GM12892 (cell line): ENCODE measurements around the gene SEC31A.
"Not testable (repeated sequence)": the region's sequence is repeated elsewhere in the genome, so short reads cannot be mapped to it uniquely, and the experiment has no call there.

Experiments
- DNase-seq: peaks from one replicate; pipeline ENCODE4 v3.0.0; 2011; ENCODE audit not compliant: insufficient read length
- FAIRE-seq: peaks from 2 replicates; lab custom pipeline; 2011; peaks lifted over from hg19 to GRCh38; lab: Jason Lieb, UNC
- POLR2A ChIP-seq: IDR thresholded peaks from 2 replicates; pipeline ENCODE4 v1.6.1; 2011; ENCODE audit warnings: low read depth, low read length, control low read depth
- POLR2AphosphoS5 ChIP-seq: IDR thresholded peaks from 2 replicates; pipeline ENCODE4 v1.6.1; 2011; ENCODE audit warnings: low read depth, low read length, control low read depth
- TAF1 ChIP-seq: IDR thresholded peaks from 2 replicates; pipeline ENCODE4 v1.6.1; 2011; ENCODE audit warnings: low read depth, mild to moderate bottlenecking, control low read depth, low read length, borderline replicate concordance

The SEC31A gene

GRCh38 chr4:82818664-82819662 lies 72.0 kb downstream of the SEC31A start:
- no peak for FAIRE-seq
- TF ChIP-seq POLR2AphosphoS5: no peak
- no peak for TF ChIP-seq TAF1
- TF ChIP-seq POLR2A: no peak
- no peak for DNase-seq

GRCh38 chr4:82816874-82817273 lies 74.1 kb downstream of the SEC31A start:
- DNase-seq, FAIRE-seq: not testable (repeated sequence)

GRCh38 chr4:82814034-82814433 lies 76.9 kb downstream of the SEC31A start:
- no peak for DNase-seq
- FAIRE-seq: no peak
- TF ChIP-seq TAF1: no peak
- TF ChIP-seq POLR2AphosphoS5: no peak
- no peak for TF ChIP-seq POLR2A

- FAIRE-seq: no peak
- no peak for DNase-seq
Measured at GRCh38 chr4:82811838-82812341, 79.1 kb downstream of the SEC31A start.

GRCh38 chr4:82811392-82811791 lies 79.6 kb downstream of the SEC31A start:
- TF ChIP-seq POLR2AphosphoS5 (no peak), POLR2A (no peak), TAF1 (no peak)
- DNase-seq (no peak), FAIRE-seq (no peak)

More at GRCh38 chr4:82811838-82812341, 79.1 kb downstream of the SEC31A start:
- TF ChIP-seq POLR2AphosphoS5 (no peak), TAF1 (no peak), POLR2A (no peak)

GRCh38 chr4:82810176-82810575 lies 80.8 kb downstream of the SEC31A start:
- TF ChIP-seq POLR2A (no peak), TAF1 (no peak), POLR2AphosphoS5 (no peak)
- no peak for FAIRE-seq
- DNase-seq: no peak

GRCh38 chr4:82809619-82810018 lies 81.3 kb downstream of the SEC31A start:
- FAIRE-seq (no peak), DNase-seq (no peak)
- TF ChIP-seq POLR2A (no peak), POLR2AphosphoS5 (no peak), TAF1 (no peak)

- no peak for FAIRE-seq
- no peak for DNase-seq
- TF ChIP-seq POLR2A: no peak
- no peak for TF ChIP-seq TAF1
- no peak for TF ChIP-seq POLR2AphosphoS5
Measured at GRCh38 chr4:82803746-82804145, 87.2 kb downstream of the SEC31A start.

- FAIRE-seq: no peak
- no peak for TF ChIP-seq POLR2A
- TF ChIP-seq POLR2AphosphoS5: no peak
- no peak for TF ChIP-seq TAF1
- no peak for DNase-seq
Measured at GRCh38 chr4:82802911-82803310, 88.0 kb downstream of the SEC31A start.

GRCh38 chr4:82801910-82802521 lies 88.9 kb downstream of the SEC31A start:
- no peak for TF ChIP-seq POLR2A
- TF ChIP-seq POLR2AphosphoS5: no peak
- TF ChIP-seq TAF1: no peak
- FAIRE-seq: no peak
- DNase-seq: no peak

- no peak for TF ChIP-seq TAF1
- TF ChIP-seq POLR2AphosphoS5: no peak
- no peak for TF ChIP-seq POLR2A
- FAIRE-seq (peak; percentile 24), DNase-seq (no peak)
Measured at GRCh38 chr4:82799006-82799881, 91.7 kb downstream of the SEC31A start.
